Measurements from ENCODE around the gene MAP3K8. TPM values are rescaled to one million over a fixed set of nuclear protein-coding genes. Genes with fewer than 3 reads are reported as not detected.

The MAP3K8 gene
- total and polyA plus RNA-seq, 10 of the 15 experiments (the other 5 are each of a cell fraction or from before 2014, with no cell fraction given), result 25.5 to 115 (median 40.2) TPM

GRCh38 chr10:30434273-30435072 lies 489 bp downstream of the MAP3K8 start (continued):
- TF ChIP-seq BCL3 (IDR thresholded peaks at IDR 0.05; ENCODE audit: borderline replicate concordance, insufficient read depth, low read depth, low read length, poor library complexity, severe bottlenecking), result peak; percentile 77
- peak; percentile 97 for TF ChIP-seq DPF2 (IDR thresholded peaks at IDR 0.05)
- peak; percentile 70 for TF ChIP-seq SMAD1 (IDR thresholded peaks at IDR 0.05; ENCODE audit: low read depth, partially characterized antibody)
- peak; percentile 87 for TF ChIP-seq POLR2AphosphoS5 (IDR thresholded peaks at IDR 0.05; ENCODE audit: low read length)
- peak; percentile 57; the same call in 1 of the 2 replicates for TF ChIP-seq HDAC2 (IDR thresholded peaks at IDR 0.05)
- TF ChIP-seq POU2F2 (IDR thresholded peaks at IDR 0.05; ENCODE audit: borderline replicate concordance, low read depth, low read length), result peak; percentile 83; the same call in 2 of the 3 replicates
- TF ChIP-seq BCL11A (IDR thresholded peaks at IDR 0.05; ENCODE audit: low read depth, low read length), result peak; percentile 45; the same call in 1 of the 2 replicates
- TF ChIP-seq MTA3 (IDR thresholded peaks at IDR 0.05; ENCODE audit: borderline replicate concordance, low read length), result no peak
- peak; percentile 74; the same call in 1 of the 2 replicates for TF ChIP-seq POLR2AphosphoS2 (IDR thresholded peaks at IDR 0.05; ENCODE audit: low read depth, low read length)
- no peak for TF ChIP-seq WRNIP1 (IDR thresholded peaks at IDR 0.05; ENCODE audit: borderline replicate concordance, low read depth, low read length)
- TF ChIP-seq RB1 (IDR thresholded peaks at IDR 0.05; ENCODE audit: borderline replicate concordance), result no peak
- TF ChIP-seq ZNF274 (IDR thresholded peaks at IDR 0.05; ENCODE audit: insufficient read depth, insufficient read length), result no peak
- TF ChIP-seq SP1 (IDR thresholded peaks at IDR 0.05; ENCODE audit: low read depth, low read length), result peak; percentile 16
- TF ChIP-seq SMAD5 (IDR thresholded peaks at IDR 0.05; ENCODE audit: low read depth), result peak; percentile 27; the same call in 1 of the 2 replicates
- peak; percentile 89 for TF ChIP-seq BACH1 (IDR thresholded peaks at IDR 0.05; ENCODE audit: borderline replicate concordance)
- TF ChIP-seq TBL1XR1 (IDR thresholded peaks at IDR 0.05; ENCODE audit: low read depth, low read length), result peak; percentile 53; the same call in 1 of the 2 replicates
- TF ChIP-seq, protein P1, sequence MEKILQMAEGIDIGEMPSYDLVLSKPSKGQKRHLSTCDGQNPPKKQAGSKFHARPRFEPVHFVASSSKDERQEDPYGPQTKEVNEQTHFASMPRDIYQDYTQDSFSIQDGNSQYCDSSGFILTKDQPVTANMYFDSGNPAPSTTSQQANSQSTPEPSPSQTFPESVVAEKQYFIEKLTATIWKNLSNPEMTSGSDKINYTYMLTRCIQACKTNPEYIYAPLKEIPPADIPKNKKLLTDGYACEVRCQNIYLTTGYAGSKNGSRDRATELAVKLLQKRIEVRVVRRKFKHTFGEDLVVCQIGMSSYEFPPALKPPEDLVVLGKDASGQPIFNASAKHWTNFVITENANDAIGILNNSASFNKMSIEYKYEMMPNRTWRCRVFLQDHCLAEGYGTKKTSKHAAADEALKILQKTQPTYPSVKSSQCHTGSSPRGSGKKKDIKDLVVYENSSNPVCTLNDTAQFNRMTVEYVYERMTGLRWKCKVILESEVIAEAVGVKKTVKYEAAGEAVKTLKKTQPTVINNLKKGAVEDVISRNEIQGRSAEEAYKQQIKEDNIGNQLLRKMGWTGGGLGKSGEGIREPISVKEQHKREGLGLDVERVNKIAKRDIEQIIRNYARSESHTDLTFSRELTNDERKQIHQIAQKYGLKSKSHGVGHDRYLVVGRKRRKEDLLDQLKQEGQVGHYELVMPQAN (conservative IDR thresholded peaks at IDR 0.05), result peak; percentile 96
- no peak for TF ChIP-seq ZBTB4 (CRISPR knock-in tag; IDR thresholded peaks at IDR 0.05)
- TF ChIP-seq TCF12 (IDR thresholded peaks at IDR 0.05; ENCODE audit: low read depth, low read length), result peak; percentile 97
- TF ChIP-seq CREB1 (IDR thresholded peaks at IDR 0.05; ENCODE audit: low read depth), result peak; percentile 25; the same call in 1 of the 2 replicates
- peak; percentile 46 for TF ChIP-seq NRF1 (conservative IDR thresholded peaks at IDR 0.05; ENCODE audit: low read depth, low read length)
- TF ChIP-seq EP300 (IDR thresholded peaks at IDR 0.05; ENCODE audit: borderline replicate concordance in 1 of 2, control insufficient read depth in 1 of 2, low read depth in 2 of 2, low read length in 2 of 2), result peak; percentile 30 to 60; a peak in 2 of 4 replicates
